Keratinocyte (primary cell): ENCODE results near the gene SLC39A11. TPM values are rescaled to one million over a fixed set of nuclear protein-coding genes. Genes with fewer than 3 reads are reported as not detected.

Experiments used
- DNase-seq: peaks from one replicate; pipeline ENCODE4 v3.0.0-alpha.2; 2011; ENCODE audit warnings: low read depth, missing footprints, low spot score
- FAIRE-seq: peaks from 2 replicates; lab custom pipeline; 2011; peaks lifted over from hg19 to GRCh38; lab: Jason Lieb, UNC
- H2AFZ ChIP-seq: 2 replicates; pipeline ENCODE4 v1.6.0; 2012; ENCODE audit warnings: low read length, control low read depth, inconsistent platforms; ENCODE audit not compliant: control insufficient read depth
- H3K27ac ChIP-seq: 2 replicates; pipeline ENCODE4 v1.5.1; 2011; ENCODE audit warnings: low read length; ENCODE audit not compliant: control insufficient read depth, insufficient read depth
- H3K27me3 ChIP-seq: 3 replicates; pipeline ENCODE4 v1.6.0; 2011; ENCODE audit warnings: low read length; ENCODE audit not compliant: control insufficient read depth, insufficient read depth; ENCODE audit errors: extremely low read depth
- H3K36me3 ChIP-seq, 2 experiments: 2 replicates in 1 of 2; 3 replicates in 1 of 2; pipeline ENCODE4 v1.5.1; 2011; ENCODE audit warnings: low read length in 2 of 2, mild to moderate bottlenecking in 1 of 2; ENCODE audit not compliant: control insufficient read depth in 2 of 2, insufficient read depth in 2 of 2; ENCODE audit errors: extremely low read depth in 1 of 2
- H3K4me1 ChIP-seq: 3 replicates; pipeline ENCODE4 v1.5.1; 2011; ENCODE audit warnings: low read length; ENCODE audit not compliant: control insufficient read depth, insufficient read depth; ENCODE audit errors: extremely low read depth
- H3K4me2 ChIP-seq: 3 replicates; pipeline ENCODE4 v1.6.0; 2011; ENCODE audit warnings: low read depth, low read length; ENCODE audit not compliant: control insufficient read depth, insufficient read depth; ENCODE audit errors: extremely low read depth
- H3K4me3 ChIP-seq, 3 experiments: fragments of 200-600 bp in 1 of 3; sonication (generic) in 1 of 3; 2 replicates in 2 of 3; 3 replicates in 1 of 3; pipeline ENCODE4 v1.5.1; 2011 to 2016; ENCODE audit warnings: low read length in 3 of 3, mild to moderate bottlenecking in 3 of 3, control low read depth in 2 of 3, inconsistent platforms in 1 of 3, low read depth in 1 of 3, mixed read lengths in 1 of 3, mixed run types in 1 of 3, moderate library complexity in 1 of 3; ENCODE audit not compliant: control insufficient read depth in 2 of 3, insufficient read depth in 2 of 3; ENCODE audit errors: extremely low read depth in 1 of 3
- H3K79me2 ChIP-seq: 2 replicates; pipeline ENCODE4 v1.6.0; 2012; ENCODE audit warnings: low read length; ENCODE audit not compliant: control insufficient read depth, insufficient read depth
- H3K9ac ChIP-seq: 3 replicates; pipeline ENCODE4 v1.6.0; 2011; ENCODE audit warnings: low read length; ENCODE audit not compliant: control insufficient read depth, insufficient read depth; ENCODE audit errors: extremely low read depth
- H3K9me1 ChIP-seq: 3 replicates; pipeline ENCODE4 v1.6.0; 2011; ENCODE audit warnings: low read length; ENCODE audit not compliant: control insufficient read depth, insufficient read depth; ENCODE audit errors: extremely low read depth
- H3K9me3 ChIP-seq: 2 replicates; pipeline ENCODE4 v1.5.1; 2012; ENCODE audit warnings: low read depth, low read length; ENCODE audit not compliant: control insufficient read depth
- H4K20me1 ChIP-seq: 3 replicates; pipeline ENCODE4 v1.6.0; 2011; ENCODE audit warnings: low read length; ENCODE audit not compliant: control insufficient read depth, insufficient read depth; ENCODE audit errors: extremely low read depth
- EZH2 ChIP-seq: IDR thresholded peaks from one replicate; pipeline ENCODE4 v1.6.1; 2012; ENCODE audit warnings: inconsistent platforms, mild to moderate bottlenecking, low read length, moderate library complexity
- dilution Hi-C: fragments of 300-500 bp; cut with MboI; formaldehyde crosslinking; loops from one replicate; pipeline ENCODE4 v1.7.0; 2020; ENCODE audit warnings: low sequenced_read_pairs; ENCODE audit not compliant: extremely low pct_ligation_motif_present
- polyA plus RNA-seq, 5 experiments: library from polyadenylated mRNA; depleted of rRNA in 3 of 5; stranded (reverse) in 3 of 5; stranded (forward) in 1 of 5; unstranded in 1 of 5; fragments of >200 nt; gene quantifications; 1 replicate in 1 of 5; 2 replicates in 3 of 5; 3 replicates in 1 of 5; pipeline versions ENCODE4 v1.2.1 to v1.2.3, GENCODE V29; 2011 to 2012; ENCODE audit warnings: missing spikeins in 2 of 5, low read depth in 1 of 5, low replicate concordance in 1 of 5
- TF ChIP-seq, protein P1 (sequence below), 3 experiments: IDR thresholded peaks in 1 of 3; conservative IDR thresholded peaks in 1 of 3; optimal IDR thresholded peaks in 1 of 3; 2 replicates in 2 of 3; 3 replicates in 1 of 3; pipeline versions ENCODE3 to v1.5.1; 2011; ENCODE audit warnings: low read length in 3 of 3, mild to moderate bottlenecking in 3 of 3, moderate library complexity in 2 of 3, control low read depth in 1 of 3, inconsistent platforms in 1 of 3; ENCODE audit not compliant: insufficient read depth in 2 of 3; ENCODE audit errors: extremely low read depth in 1 of 3

Gene SLC39A11
- polyA plus RNA-seq, 1 donor (not counting 4 experiments of a cell fraction or from before 2014, with no cell fraction given) = 11.5 TPM

DNA sequence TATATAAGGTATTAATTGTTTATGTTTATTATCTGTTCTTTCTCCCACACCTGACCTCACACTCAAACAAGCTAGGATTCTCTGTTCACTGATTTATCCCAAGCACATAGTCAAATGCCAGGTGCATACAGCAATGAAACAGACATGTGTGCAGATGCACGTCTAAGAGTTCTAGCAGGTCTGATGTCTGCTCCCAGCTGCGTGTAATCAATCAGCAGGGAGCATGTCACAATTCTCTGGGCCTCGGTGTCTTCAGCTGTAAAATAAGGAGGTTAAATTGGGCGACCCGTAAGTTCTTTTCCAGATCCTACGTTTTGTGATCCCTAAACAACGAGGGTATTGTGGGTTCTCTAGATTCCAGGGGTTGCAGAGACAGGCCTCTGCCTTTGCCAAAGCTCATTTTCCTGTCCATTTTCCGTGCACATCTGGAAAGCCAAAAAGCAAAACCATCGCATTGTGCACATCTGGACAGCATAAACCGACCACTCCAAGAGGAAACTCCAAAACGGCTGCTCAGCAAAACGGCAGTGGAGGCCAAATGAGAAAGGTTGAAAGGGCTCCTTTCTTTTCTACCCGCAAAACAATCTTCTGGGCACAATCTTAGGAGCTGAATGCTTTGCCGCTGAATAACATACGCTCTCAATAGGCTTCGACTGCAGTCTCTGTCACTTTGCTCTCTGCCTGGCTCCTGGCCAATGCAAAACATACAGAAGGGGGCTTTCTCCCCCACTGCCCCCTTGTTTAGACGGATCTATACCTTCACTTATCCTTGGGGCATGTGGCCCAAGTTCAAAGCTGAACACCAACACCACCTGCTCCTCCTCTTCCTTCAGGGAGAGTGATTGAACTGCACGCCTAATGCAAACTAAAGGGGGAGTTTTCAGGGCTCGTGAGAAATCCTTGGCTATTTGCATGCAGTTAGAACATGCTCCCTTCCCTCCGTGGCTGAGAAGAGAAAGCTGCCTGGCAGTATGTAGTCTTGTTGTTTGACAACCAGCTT, 426.3 kb downstream of the SLC39A11 start:
- no peaks in the 10 kb centered on the region for H3K9me3 ChIP-seq
- no peak overlapping the region for H2AFZ ChIP-seq
- no peak overlapping the region for H3K4me2 ChIP-seq
- FAIRE-seq (no peak), DNase-seq (no peak)
- no peaks in the 10 kb centered on the region for H3K79me2 ChIP-seq
- H4K20me1 ChIP-seq = no peaks in the 10 kb centered on the region
- no peaks in the 10 kb centered on the region for H3K36me3 ChIP-seq
- TF ChIP-seq, protein P1, sequence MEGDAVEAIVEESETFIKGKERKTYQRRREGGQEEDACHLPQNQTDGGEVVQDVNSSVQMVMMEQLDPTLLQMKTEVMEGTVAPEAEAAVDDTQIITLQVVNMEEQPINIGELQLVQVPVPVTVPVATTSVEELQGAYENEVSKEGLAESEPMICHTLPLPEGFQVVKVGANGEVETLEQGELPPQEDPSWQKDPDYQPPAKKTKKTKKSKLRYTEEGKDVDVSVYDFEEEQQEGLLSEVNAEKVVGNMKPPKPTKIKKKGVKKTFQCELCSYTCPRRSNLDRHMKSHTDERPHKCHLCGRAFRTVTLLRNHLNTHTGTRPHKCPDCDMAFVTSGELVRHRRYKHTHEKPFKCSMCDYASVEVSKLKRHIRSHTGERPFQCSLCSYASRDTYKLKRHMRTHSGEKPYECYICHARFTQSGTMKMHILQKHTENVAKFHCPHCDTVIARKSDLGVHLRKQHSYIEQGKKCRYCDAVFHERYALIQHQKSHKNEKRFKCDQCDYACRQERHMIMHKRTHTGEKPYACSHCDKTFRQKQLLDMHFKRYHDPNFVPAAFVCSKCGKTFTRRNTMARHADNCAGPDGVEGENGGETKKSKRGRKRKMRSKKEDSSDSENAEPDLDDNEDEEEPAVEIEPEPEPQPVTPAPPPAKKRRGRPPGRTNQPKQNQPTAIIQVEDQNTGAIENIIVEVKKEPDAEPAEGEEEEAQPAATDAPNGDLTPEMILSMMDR (optimal IDR thresholded peaks at IDR 0.05 in 1 of 3, IDR thresholded peaks at IDR 0.05 in 1 of 3, conservative IDR thresholded peaks at IDR 0.05 in 1 of 3; ENCODE audit: extremely low read depth in 1 of 3, insufficient read depth in 2 of 3, low read length in 3 of 3) = no peak
- no peak for TF ChIP-seq EZH2
- H3K9me1 ChIP-seq = no peaks in the 10 kb centered on the region
- no peak overlapping the region for H3K9ac ChIP-seq
- no peak overlapping the region for H3K27ac ChIP-seq
- dilution Hi-C loops = no loop called here
- no peaks in the 10 kb centered on the region for H3K27me3 ChIP-seq
- H3K4me3 ChIP-seq = no peak overlapping the region
- peaks cover 8% of the 10 kb centered on the region for H3K4me1 ChIP-seq

DNA sequence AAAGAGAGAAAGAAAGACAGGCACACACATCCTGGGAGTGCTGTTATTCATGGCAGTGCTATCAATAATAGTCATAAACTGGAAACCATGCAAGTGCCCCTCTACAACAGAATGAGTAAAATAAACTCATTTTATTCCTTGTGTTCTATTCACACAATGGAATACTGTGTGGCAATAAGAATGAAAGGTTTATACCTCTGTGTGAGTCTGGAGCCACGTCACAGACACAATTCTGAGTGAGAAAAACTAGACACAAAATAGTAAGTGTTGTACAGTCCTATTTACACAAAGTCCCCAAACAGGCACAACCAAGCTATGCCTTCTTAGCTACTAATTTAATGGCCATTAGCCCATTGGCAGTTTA, 429.7 kb downstream of the SLC39A11 start:
- TF ChIP-seq EZH2 = no peak
- TF ChIP-seq, protein P1 (optimal IDR thresholded peaks at IDR 0.05 in 1 of 3, IDR thresholded peaks at IDR 0.05 in 1 of 3, conservative IDR thresholded peaks at IDR 0.05 in 1 of 3; ENCODE audit: extremely low read depth in 1 of 3, insufficient read depth in 2 of 3, low read length in 3 of 3) = no peak
- Histone ChIP-seq H4K20me1 (no peaks in the 10 kb centered on the region), H3K27ac (no peak overlapping the region), H3K4me2 (no peak overlapping the region), H2AFZ (no peak overlapping the region), H3K4me1 (peaks cover 26% of the 10 kb centered on the region), H3K36me3 (no peaks in the 10 kb centered on the region), H3K4me3 (no peak overlapping the region), H3K79me2 (no peaks in the 10 kb centered on the region), H3K27me3 (no peaks in the 10 kb centered on the region), H3K9me1 (no peaks in the 10 kb centered on the region), H3K9ac (no peak overlapping the region), H3K9me3 (no peaks in the 10 kb centered on the region)
- FAIRE-seq = no peak
- no peak for DNase-seq
- dilution Hi-C loops = no loop called here
